Right atrium auricular region (tissue), 2 donors: ENCODE results near the gene GALNT12. TPM values are rescaled to one million over a fixed set of nuclear protein-coding genes. Genes with fewer than 3 reads are reported as not detected.

Experiments
- DNase-seq: peaks from one replicate; pipeline ENCODE4 v3.0.0-alpha.2; 2019; ENCODE audit warnings: low spot score
- H3K27ac ChIP-seq, 2 donors: fragments of 200-600 bp; sonication (generic); 1 replicate in 1 of 2; 2 replicates in 1 of 2; pipeline ENCODE4 v1.5.1; 2016 to 2019
- H3K27me3 ChIP-seq, 2 donors: fragments of 200-600 bp; sonication (generic); one replicate each; pipeline versions ENCODE4 v1.5.1 to v1.6.0; 2017 to 2019
- H3K36me3 ChIP-seq: fragments of 200-600 bp; sonication (generic); one replicate; pipeline ENCODE4 v1.5.1; 2016
- H3K4me1 ChIP-seq, 2 donors: fragments of 200-600 bp; sonication (generic); one replicate each; pipeline versions ENCODE4 v1.5.1 to v1.6.0; 2017 to 2019
- H3K4me3 ChIP-seq, 2 donors: fragments of 200-600 bp; sonication (generic); 1 replicate in 1 of 2; 2 replicates in 1 of 2; pipeline ENCODE4 v1.5.1; 2017 to 2019; ENCODE audit warnings: mild to moderate bottlenecking in 1 of 2, moderate library complexity in 1 of 2
- H3K9me3 ChIP-seq, 2 donors: fragments of 200-600 bp; sonication (generic); one replicate each; pipeline ENCODE4 v1.5.1; 2019
- total RNA-seq, 2 donors: library from RNA; depleted of rRNA; stranded (reverse); fragments of >200 nt; gene quantifications; one replicate each; pipeline ENCODE4 v1.1.0, GENCODE V29; 2016
- TF ChIP-seq, protein P1 (sequence below), 2 donors: fragments of 200-600 bp; sonication (generic); IDR thresholded peaks; one replicate each; pipeline ENCODE4 v1.5.1; 2019; ENCODE audit warnings: antibody characterized with exemption in 2 of 2

Gene GALNT12
- total RNA-seq, 2 donors from 2014 or later = 0.33 to 2.7 TPM

DNA sequence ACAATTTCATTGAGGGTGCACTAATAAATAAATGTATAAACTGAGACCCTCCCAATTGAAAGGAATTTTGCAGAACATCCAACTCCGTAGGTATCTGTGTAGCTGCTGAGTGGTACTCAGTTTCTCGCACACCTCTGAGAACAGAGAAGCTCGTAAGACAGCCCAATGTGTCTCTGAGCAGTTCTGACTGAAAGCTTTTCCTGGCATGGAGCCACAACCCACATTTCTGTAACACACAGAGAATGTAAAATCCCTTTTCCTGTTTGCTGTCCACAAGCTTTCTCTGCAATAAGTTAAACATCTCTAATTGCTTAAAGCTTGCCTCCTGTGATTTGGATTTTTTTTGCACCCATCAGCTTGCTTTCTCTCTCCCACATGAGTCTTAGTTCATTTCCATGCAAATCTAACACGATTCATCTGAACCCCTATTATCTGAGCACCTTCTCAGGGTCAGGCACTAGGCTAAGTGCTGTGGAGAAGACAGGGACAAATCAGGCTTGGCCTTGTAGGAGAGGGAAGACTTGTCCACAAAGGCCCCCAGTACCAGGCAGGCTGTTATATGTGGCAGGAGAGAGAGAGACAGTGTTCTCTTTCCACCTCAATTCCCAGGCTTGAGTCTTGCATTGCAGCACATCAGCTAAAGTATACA, 92.1 kb downstream of the GALNT12 start:
- no peaks in the 10 kb centered on the region for H3K36me3 ChIP-seq
- no peaks in the 10 kb centered on the region for H3K27me3 ChIP-seq
- H3K4me1 ChIP-seq = peaks cover 0 to 14% of the 10 kb centered on the region in 2 donors
- no peak overlapping the region for H3K27ac ChIP-seq
- DNase-seq = no peak
- TF ChIP-seq, protein P1, sequence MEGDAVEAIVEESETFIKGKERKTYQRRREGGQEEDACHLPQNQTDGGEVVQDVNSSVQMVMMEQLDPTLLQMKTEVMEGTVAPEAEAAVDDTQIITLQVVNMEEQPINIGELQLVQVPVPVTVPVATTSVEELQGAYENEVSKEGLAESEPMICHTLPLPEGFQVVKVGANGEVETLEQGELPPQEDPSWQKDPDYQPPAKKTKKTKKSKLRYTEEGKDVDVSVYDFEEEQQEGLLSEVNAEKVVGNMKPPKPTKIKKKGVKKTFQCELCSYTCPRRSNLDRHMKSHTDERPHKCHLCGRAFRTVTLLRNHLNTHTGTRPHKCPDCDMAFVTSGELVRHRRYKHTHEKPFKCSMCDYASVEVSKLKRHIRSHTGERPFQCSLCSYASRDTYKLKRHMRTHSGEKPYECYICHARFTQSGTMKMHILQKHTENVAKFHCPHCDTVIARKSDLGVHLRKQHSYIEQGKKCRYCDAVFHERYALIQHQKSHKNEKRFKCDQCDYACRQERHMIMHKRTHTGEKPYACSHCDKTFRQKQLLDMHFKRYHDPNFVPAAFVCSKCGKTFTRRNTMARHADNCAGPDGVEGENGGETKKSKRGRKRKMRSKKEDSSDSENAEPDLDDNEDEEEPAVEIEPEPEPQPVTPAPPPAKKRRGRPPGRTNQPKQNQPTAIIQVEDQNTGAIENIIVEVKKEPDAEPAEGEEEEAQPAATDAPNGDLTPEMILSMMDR (IDR thresholded peaks at IDR 0.05) = no peak
- no peak overlapping the region for H3K4me3 ChIP-seq
- H3K9me3 ChIP-seq = peaks cover 0 to 9% of the 10 kb centered on the region in 2 donors

Other genes starting within 250 kb of the GALNT12 start
- gene GABBR2, start 98.7 kb upstream of the GALNT12 start, total RNA-seq = under 1 TPM in 1 of 2 donors, not detected in 1; 0.22 TPM
- 1 to 10 TPM; 3.3 to 8.7 TPM for gene ANKS6, start 11.1 kb upstream of the GALNT12 start, total RNA-seq
- 10 to 100 TPM; 22.4 to 38.2 TPM for gene COL15A1, start 136.2 kb downstream of the GALNT12 start, total RNA-seq